Fibroblast of villous mesenchyme (primary cell): ENCODE data around the gene FAM72C. TPM values are rescaled to one million over a fixed set of nuclear protein-coding genes. Genes with fewer than 3 reads are reported as not detected.
"Not testable (repeated sequence)": the region's sequence is repeated elsewhere in the genome, so short reads cannot be mapped to it uniquely, and the experiment has no call there.

ENCODE experiments used
- DNase-seq: peaks from one replicate; pipeline ENCODE4 v3.0.0-alpha.2; 2010; ENCODE audit warnings: low read depth
- H3K4me3 ChIP-seq: 2 replicates; pipeline ENCODE4 v1.5.1; 2011; ENCODE audit warnings: low read depth, mild to moderate bottlenecking, low read length
- total RNA-seq: library from RNA; depleted of rRNA; stranded (reverse); fragments of >200 nt; gene quantifications from 2 replicates; pipeline ENCODE4 v1.2.3, GENCODE V29; 2012

The FAM72C gene
- 0.64 and 1.3 TPM in 2 replicates for total RNA-seq

GRCh38 chr1:143971924-143972700 is at the start of gene FAM72C:
FAM72C (minus strand) TSS chr1:143971986; CDS start chr1:143971141, 845 bp downstream.
- not testable (repeated sequence) for H3K4me3 ChIP-seq, DNase-seq

GRCh38 chr1:144020001-144020738 is 48.4 kb upstream of the FAM72C start:
- not testable (repeated sequence) for DNase-seq, H3K4me3 ChIP-seq

GRCh38 chr1:144019101-144019500 is 47.3 kb upstream of the FAM72C start:
- not testable (repeated sequence) for H3K4me3 ChIP-seq, DNase-seq

- H3K4me3 ChIP-seq, DNase-seq: not testable (repeated sequence)
These were observed 43.6 kb upstream of the FAM72C start for GRCh38 chr1:144015180-144015966.

- DNase-seq, H3K4me3 ChIP-seq: not testable (repeated sequence)
These were observed 42.7 kb upstream of the FAM72C start for GRCh38 chr1:144014528-144014927.

GRCh38 chr1:144014121-144014520 is 42.3 kb upstream of the FAM72C start:
- not testable (repeated sequence) for DNase-seq, H3K4me3 ChIP-seq

- not testable (repeated sequence) for H3K4me3 ChIP-seq, DNase-seq
These were observed 40.5 kb upstream of the FAM72C start for GRCh38 chr1:144012168-144012733.

- not testable (repeated sequence) for DNase-seq, H3K4me3 ChIP-seq
These were observed 37.6 kb upstream of the FAM72C start for GRCh38 chr1:144009410-144009809.

GRCh38 chr1:144004259-144004658 is 32.5 kb upstream of the FAM72C start:
- H3K4me3 ChIP-seq, DNase-seq: not testable (repeated sequence)

GRCh38 chr1:144003306-144004029 is 31.7 kb upstream of the FAM72C start:
- DNase-seq, H3K4me3 ChIP-seq: not testable (repeated sequence)

GRCh38 chr1:144002141-144002881 is 30.5 kb upstream of the FAM72C start:
- not testable (repeated sequence) for DNase-seq, H3K4me3 ChIP-seq

GRCh38 chr1:144001077-144001476 is 29.3 kb upstream of the FAM72C start:
- DNase-seq, H3K4me3 ChIP-seq: not testable (repeated sequence)

- not testable (repeated sequence) for H3K4me3 ChIP-seq, DNase-seq
These were observed 24.2 kb upstream of the FAM72C start for GRCh38 chr1:143996020-143996419.

GRCh38 chr1:143993301-143993907 is 21.6 kb upstream of the FAM72C start:
- not testable (repeated sequence) for H3K4me3 ChIP-seq, DNase-seq

- not testable (repeated sequence) for DNase-seq, H3K4me3 ChIP-seq
These were observed 18.9 kb upstream of the FAM72C start for GRCh38 chr1:143990699-143991098.

- not testable (repeated sequence) for H3K4me3 ChIP-seq, DNase-seq
These were observed 17.9 kb upstream of the FAM72C start for GRCh38 chr1:143989719-143990118.

- DNase-seq, H3K4me3 ChIP-seq: not testable (repeated sequence)
These were observed 17.6 kb upstream of the FAM72C start for GRCh38 chr1:143989427-143989712.
